Measurements from ENCODE around the gene BPIFB1.

BPIFB1 gene

GRCh38 chr20:33282991-33283555, at the start of gene BPIFB1:
TSS of gene BPIFB1 (plus strand) at chr20:33283214. CDS start at chr20:33286074, 2,860 bp downstream.
- DNase-seq: no peak

GRCh38 chr20:33234050-33234449, 49.0 kb upstream of the BPIFB1 start:
- DNase-seq: no peak

- no peak for DNase-seq
These were observed 47.3 kb upstream of the BPIFB1 start, which contains the start of gene BPIFA1 for GRCh38 chr20:33235696-33236095. TSS of gene BPIFA1 (plus strand) at chr20:33235996. CDS start at chr20:33237712, 1,716 bp downstream.

- no peak for DNase-seq
These were observed 46.7 kb upstream of the BPIFB1 start for GRCh38 chr20:33236351-33236750.

GRCh38 chr20:33237989-33238388, 45.0 kb upstream of the BPIFB1 start:
- no peak for DNase-seq

GRCh38 chr20:33239418-33239817, 43.6 kb upstream of the BPIFB1 start:
- no peak for DNase-seq

GRCh38 chr20:33239979-33240736, 42.9 kb upstream of the BPIFB1 start:
- DNase-seq: no peak

- no peak for DNase-seq
These were observed 42.1 kb upstream of the BPIFB1 start for GRCh38 chr20:33240923-33241322.

GRCh38 chr20:33242319-33243100, 40.5 kb upstream of the BPIFB1 start:
- no peak for DNase-seq

- DNase-seq: no peak
These were observed 36.9 kb upstream of the BPIFB1 start for GRCh38 chr20:33246077-33246476.

- no peak for DNase-seq
These were observed 33.6 kb upstream of the BPIFB1 start for GRCh38 chr20:33249456-33249855.

GRCh38 chr20:33250666-33251065, 32.3 kb upstream of the BPIFB1 start:
- DNase-seq: no peak

GRCh38 chr20:33251496-33251895, 31.5 kb upstream of the BPIFB1 start:
- DNase-seq: no peak

GRCh38 chr20:33252460-33252859, 30.6 kb upstream of the BPIFB1 start:
- DNase-seq: no peak

- DNase-seq: no peak
These were observed 28.0 kb upstream of the BPIFB1 start for GRCh38 chr20:33255005-33255404.

GRCh38 chr20:33257237-33257636, 25.8 kb upstream of the BPIFB1 start:
- DNase-seq: no peak

- DNase-seq: no peak
These were observed 23.6 kb upstream of the BPIFB1 start for GRCh38 chr20:33259371-33259770.

GRCh38 chr20:33261465-33261864, 21.5 kb upstream of the BPIFB1 start:
- DNase-seq: no peak

- DNase-seq: no peak
These were observed 20.4 kb upstream of the BPIFB1 start for GRCh38 chr20:33262658-33263065.

- DNase-seq: no peak
These were observed 19.2 kb upstream of the BPIFB1 start for GRCh38 chr20:33263784-33264183.

GRCh38 chr20:33267701-33268100, 15.3 kb upstream of the BPIFB1 start:
- no peak for DNase-seq

GRCh38 chr20:33272155-33272873, 10.7 kb upstream of the BPIFB1 start:
- no peak for DNase-seq

Data from stimulated activated CD4-positive, alpha-beta T cell treated with anti-CD3 and anti-CD28 coated beads, Interleukin-12 subunit alpha, Interleukin-12 subunit beta, amount 100 ng/mL, for 4 hours (primary cell).